HUES64 (cell line): Measurements from ENCODE around the gene ZNF730. TPM values are rescaled to one million over a fixed set of nuclear protein-coding genes. Genes with fewer than 3 reads are reported as not detected.
A peak's percentile ranks its signal among the peaks of the same experiment; 100 is the strongest.
"Not testable (repeated sequence)": the region's sequence is repeated elsewhere in the genome, so short reads cannot be mapped to it uniquely, and the experiment has no call there.

Experiments used
- H3K27ac ChIP-seq: 2 replicates; pipeline ENCODE4 v1.7.0; 2013; ENCODE audit warnings: low read depth, low read length, inconsistent platforms
- H3K27me3 ChIP-seq: 2 replicates; pipeline ENCODE4 v1.6.1; 2013; ENCODE audit warnings: mild to moderate bottlenecking, low read length; ENCODE audit not compliant: insufficient read depth
- H3K36me3 ChIP-seq: 2 replicates; pipeline ENCODE4 v1.6.1; 2013; ENCODE audit warnings: mild to moderate bottlenecking, low read length; ENCODE audit not compliant: insufficient read depth
- H3K4me1 ChIP-seq: 2 replicates; pipeline ENCODE4 v1.6.1; 2013; ENCODE audit warnings: mild to moderate bottlenecking, low read length, moderate library complexity; ENCODE audit not compliant: insufficient read depth
- H3K4me3 ChIP-seq: 2 replicates; pipeline ENCODE4 v1.5.1; 2013; ENCODE audit warnings: mild to moderate bottlenecking, low read length, moderate library complexity
- H3K9ac ChIP-seq: 2 replicates; pipeline ENCODE4 v1.6.1; 2013; ENCODE audit warnings: mild to moderate bottlenecking, low read depth, low read length
- H3K9me3 ChIP-seq: 2 replicates; pipeline ENCODE4 v1.6.1; 2013; ENCODE audit warnings: low read depth, low read length; ENCODE audit not compliant: insufficient read depth
- WGBS: fragments of 150-250, 120-280 bp; methylation state at CpG from one replicate; pipeline ENCODE4 v1.1.7; 2013; ENCODE audit warnings: missing lambda C conversion rate; 5-methylcytosine and 5-hydroxymethylcytosine counted together
- polyA plus RNA-seq, 2 experiments: library from polyadenylated mRNA; stranded (reverse); fragments of 50-300 nt; gene quantifications; one replicate each; pipeline ENCODE4 v1.2.3, GENCODE V29; 2013

The ZNF730 gene
- polyA plus RNA-seq (2013, experiment 1 of 2), result 13.3 TPM
- 18.0 TPM for polyA plus RNA-seq (2013, experiment 2 of 2)

- Histone ChIP-seq H3K9me3 (0 out of 2 replicates have a peak, but pooled peaks cover 4% of the 10 kb centered on the region), H3K4me3 (peak within 1 kb of the TSS; percentile 81), H3K27me3 (no peaks in the 10 kb centered on the region), H3K27ac (peak within 1 kb of the TSS; percentile 99), H3K4me1 (peaks cover 13% of the 10 kb centered on the region), H3K36me3 (peaks cover 22% of the 10 kb centered on the region), H3K9ac (peak within 1 kb of the TSS; percentile 98)
- 2% methylated on average over 43 of the region's 44 CpGs for WGBS
Observed at GRCh38 chr19:23116802-23117571, at the start of gene ZNF730. TSS of gene ZNF730 (plus strand) at chr19:23117025. CDS start at chr19:23117174, 149 bp downstream.

GRCh38 chr19:23070353-23071146 is 46.3 kb upstream of the ZNF730 start:
- Histone ChIP-seq H3K9me3 (peaks cover 34% of the 10 kb centered on the region), H3K9ac (no peak overlapping the region), H3K4me3 (peak overlapping the region; percentile 46), H3K36me3 (no peaks in the 10 kb centered on the region), H3K27me3 (peaks cover 22% of the 10 kb centered on the region), H3K4me1 (no peaks in the 10 kb centered on the region), H3K27ac (no peak overlapping the region)
- WGBS, result 93% methylated on average over 43 of the region's 43 CpGs

- H3K27me3 ChIP-seq, result peaks cover 22% of the 10 kb centered on the region
- no peak overlapping the region for H3K9ac ChIP-seq
- no peaks in the 10 kb centered on the region for H3K36me3 ChIP-seq
- 84% methylated on average over 30 of the region's 30 CpGs for whole genome bisulfite sequencing
- no peak overlapping the region for H3K27ac ChIP-seq
- H3K9me3 ChIP-seq, result peaks cover 29% of the 10 kb centered on the region
- no peaks in the 10 kb centered on the region for H3K4me1 ChIP-seq
- H3K4me3 ChIP-seq, result peak overlapping the region; percentile 46
Observed at GRCh38 chr19:23071147-23071511, 45.7 kb upstream of the ZNF730 start.

GRCh38 chr19:23075031-23075733 is 41.6 kb upstream of the ZNF730 start:
- Histone ChIP-seq H3K9ac (peak overlapping the region; percentile 100), H3K4me3 (peak overlapping the region; percentile 99), H3K4me1 (peaks cover 15% of the 10 kb centered on the region), H3K36me3 (peaks cover 23% of the 10 kb centered on the region), H3K27ac (peak overlapping the region; percentile 100), H3K9me3 (peaks cover 2% of the 10 kb centered on the region; the same call in 1 of the 2 replicates), H3K27me3 (peaks cover 22% of the 10 kb centered on the region)
- WGBS, result under 1% methylated on average over 48 of the region's 48 CpGs

- H3K27me3 ChIP-seq, H3K9ac ChIP-seq, H3K4me3 ChIP-seq, H3K9me3 ChIP-seq, H3K27ac ChIP-seq: not testable (repeated sequence)
- Histone ChIP-seq H3K36me3 (peaks cover 38% of the 10 kb centered on the region), H3K4me1 (peaks cover 15% of the 10 kb centered on the region)
- 52% methylated on average over 2 of the region's 2 CpGs for WGBS
Observed at GRCh38 chr19:23077776-23078175, 39.0 kb upstream of the ZNF730 start.

GRCh38 chr19:23093832-23094231 is 23.0 kb upstream of the ZNF730 start:
- H3K9me3 ChIP-seq, result peaks cover 29% of the 10 kb centered on the region
- peaks cover 82% of the 10 kb centered on the region for H3K36me3 ChIP-seq
- 86% methylated on average over 8 of the region's 9 CpGs for WGBS

GRCh38 chr19:23095418-23095817 is 21.4 kb upstream of the ZNF730 start:
- no peak overlapping the region for H3K4me3 ChIP-seq
- no peaks in the 10 kb centered on the region for H3K27me3 ChIP-seq
- no peak overlapping the region for H3K9ac ChIP-seq
- no peak overlapping the region for H3K27ac ChIP-seq
- H3K36me3 ChIP-seq, result peaks cover 84% of the 10 kb centered on the region
- 100% methylated on average over 1 of the region's 1 CpG for WGBS
- H3K9me3 ChIP-seq, result peaks cover 16% of the 10 kb centered on the region
- H3K4me1 ChIP-seq, result no peaks in the 10 kb centered on the region

More at GRCh38 chr19:23093832-23094231, 23.0 kb upstream of the ZNF730 start:
- Histone ChIP-seq H3K4me1 (no peaks in the 10 kb centered on the region), H3K27me3 (no peaks in the 10 kb centered on the region), H3K4me3 (no peak overlapping the region), H3K9ac (no peak overlapping the region), H3K27ac (no peak overlapping the region)

GRCh38 chr19:23098286-23098685 is 18.5 kb upstream of the ZNF730 start:
- WGBS, result 90% methylated on average over 2 of the region's 2 CpGs
- no peaks in the 10 kb centered on the region for H3K4me1 ChIP-seq
- peaks cover 95% of the 10 kb centered on the region for H3K36me3 ChIP-seq
- H3K4me3 ChIP-seq, result no peak overlapping the region
- no peaks in the 10 kb centered on the region for H3K9me3 ChIP-seq
- no peaks in the 10 kb centered on the region for H3K27me3 ChIP-seq
- H3K9ac ChIP-seq, result no peak overlapping the region
- no peak overlapping the region for H3K27ac ChIP-seq

GRCh38 chr19:23098988-23099387 is 17.8 kb upstream of the ZNF730 start:
- H3K27me3 ChIP-seq, result no peaks in the 10 kb centered on the region
- no peak overlapping the region for H3K4me3 ChIP-seq
- H3K27ac ChIP-seq, result no peak overlapping the region
- H3K36me3 ChIP-seq, result peaks cover 94% of the 10 kb centered on the region
- no peaks in the 10 kb centered on the region for H3K9me3 ChIP-seq
- no peak overlapping the region for H3K9ac ChIP-seq
- 96% methylated on average over 4 of the region's 4 CpGs for WGBS
- H3K4me1 ChIP-seq, result no peaks in the 10 kb centered on the region

GRCh38 chr19:23099966-23100365 is 16.9 kb upstream of the ZNF730 start:
- no peak overlapping the region for H3K4me3 ChIP-seq
- H3K9ac ChIP-seq, result no peak overlapping the region
- no peaks in the 10 kb centered on the region for H3K4me1 ChIP-seq
- no peak overlapping the region for H3K27ac ChIP-seq
- H3K36me3 ChIP-seq, result peaks cover 93% of the 10 kb centered on the region
- no peaks in the 10 kb centered on the region for H3K27me3 ChIP-seq
- H3K9me3 ChIP-seq, result no peaks in the 10 kb centered on the region
- 94% methylated on average over 7 of the region's 7 CpGs for WGBS

- H3K9me3 ChIP-seq, result no peaks in the 10 kb centered on the region
- H3K9ac ChIP-seq, result no peak overlapping the region
- WGBS, result 94% methylated on average over 4 of the region's 4 CpGs
- no peaks in the 10 kb centered on the region for H3K4me1 ChIP-seq
- no peak overlapping the region for H3K27ac ChIP-seq
- no peaks in the 10 kb centered on the region for H3K27me3 ChIP-seq
- peaks cover 92% of the 10 kb centered on the region for H3K36me3 ChIP-seq
- no peak overlapping the region for H3K4me3 ChIP-seq
Observed at GRCh38 chr19:23101241-23101640, 15.6 kb upstream of the ZNF730 start.
